ENCODE results near the gene SMYD1.

Gene SMYD1

GRCh38 chr2:88027697-88028389 is 39.8 kb upstream of the SMYD1 start:
- TF ChIP-seq TEAD4 (IDR thresholded peaks at IDR 0.05) (no peak), REST (IDR thresholded peaks at IDR 0.05; ENCODE audit: low read depth) (no peak), NFIC (IDR thresholded peaks at IDR 0.05) (no peak), TAF1 (IDR thresholded peaks at IDR 0.05; ENCODE audit: low read depth) (no peak), USF1 (IDR thresholded peaks at IDR 0.05) (no peak), EP300 (IDR thresholded peaks at IDR 0.05; ENCODE audit: borderline replicate concordance) (no peak), MAX (IDR thresholded peaks at IDR 0.05) (no peak)

GRCh38 chr2:88028931-88029330 is 38.7 kb upstream of the SMYD1 start:
- TF ChIP-seq EP300 (IDR thresholded peaks at IDR 0.05; ENCODE audit: borderline replicate concordance) (no peak), TCF12 (IDR thresholded peaks at IDR 0.05; ENCODE audit: low read depth) (no peak), USF1 (IDR thresholded peaks at IDR 0.05) (no peak), CREB1 (IDR thresholded peaks at IDR 0.05; ENCODE audit: low read depth) (no peak), TEAD4 (IDR thresholded peaks at IDR 0.05) (no peak), CEBPB (IDR thresholded peaks at IDR 0.05) (no peak), MAX (IDR thresholded peaks at IDR 0.05) (no peak), REST (IDR thresholded peaks at IDR 0.05; ENCODE audit: low read depth) (no peak), YY1 (IDR thresholded peaks at IDR 0.05; ENCODE audit: low read depth) (no peak), NFIC (IDR thresholded peaks at IDR 0.05) (no peak), RAD21 (IDR thresholded peaks at IDR 0.05; ENCODE audit: low read depth) (no peak), ZBTB7A (IDR thresholded peaks at IDR 0.05; ENCODE audit: low read depth) (no peak), EGR1 (IDR thresholded peaks at IDR 0.05) (no peak), TAF1 (IDR thresholded peaks at IDR 0.05; ENCODE audit: low read depth) (no peak), FOXM1 (IDR thresholded peaks at IDR 0.05; ENCODE audit: borderline replicate concordance, low read depth) (no peak)

GRCh38 chr2:88032070-88032702 is 35.4 kb upstream of the SMYD1 start:
- TF ChIP-seq TCF12 (IDR thresholded peaks at IDR 0.05; ENCODE audit: low read depth) = no peak
- no peak for TF ChIP-seq NFIC (IDR thresholded peaks at IDR 0.05)
- no peak for TF ChIP-seq USF1 (IDR thresholded peaks at IDR 0.05)
- no peak for TF ChIP-seq CREB1 (IDR thresholded peaks at IDR 0.05; ENCODE audit: low read depth)
- TF ChIP-seq ZBTB7A (IDR thresholded peaks at IDR 0.05; ENCODE audit: low read depth) = no peak
- no peak for TF ChIP-seq EP300 (IDR thresholded peaks at IDR 0.05; ENCODE audit: borderline replicate concordance)
- no peak for TF ChIP-seq TEAD4 (IDR thresholded peaks at IDR 0.05)
- no peak for TF ChIP-seq FOXM1 (IDR thresholded peaks at IDR 0.05; ENCODE audit: borderline replicate concordance, low read depth)
- TF ChIP-seq REST (IDR thresholded peaks at IDR 0.05; ENCODE audit: low read depth) = no peak
- TF ChIP-seq MAX (IDR thresholded peaks at IDR 0.05) = no peak
- TF ChIP-seq RAD21 (IDR thresholded peaks at IDR 0.05; ENCODE audit: low read depth) = no peak
- no peak for TF ChIP-seq EGR1 (IDR thresholded peaks at IDR 0.05)
